Endothelial cell of umbilical vein (primary cell): ENCODE data around the gene RAB28. TPM values are rescaled to one million over a fixed set of nuclear protein-coding genes. Genes with fewer than 3 reads are reported as not detected.

ENCODE experiments used
- BruUV-seq: library from RNA; stranded (reverse); fragments of 400-500 nt; replicated peaks from 2 replicates; lab custom pipeline; 2021; lab: Mats Ljungman, UMichigan
- CTCF ChIA-PET: fragments of 300-600, 350-600 bp; sonication (Branson Sonifier 250); formaldehyde crosslinking; loops from one replicate; lab custom pipeline; 2021; ENCODE audit warnings: antibody characterized with exemption, inconsistent platforms; lab: Charles Lee
- POLR2A ChIA-PET: fragments of 300-600, 350-600 bp; sonication (Branson Sonifier 250); formaldehyde crosslinking; loops from one replicate; lab custom pipeline; 2021; ENCODE audit warnings: antibody characterized with exemption, inconsistent platforms; lab: Charles Lee
- DNase-seq: peaks from one replicate; pipeline ENCODE4 v3.0.0-alpha.2; 2011; ENCODE audit warnings: low read depth, low spot score
- FAIRE-seq: peaks from 2 replicates; lab custom pipeline; 2011; peaks lifted over from hg19 to GRCh38; lab: Jason Lieb, UNC
- H2AFZ ChIP-seq: 2 replicates; pipeline ENCODE4 v1.6.0; 2012; ENCODE audit warnings: low read depth, low read length, control low read depth, inconsistent platforms
- H3K27ac ChIP-seq: 2 replicates; pipeline ENCODE4 v1.5.1; 2011; ENCODE audit warnings: low read depth, mild to moderate bottlenecking, control low read depth, low read length, moderate library complexity; ENCODE audit not compliant: insufficient read depth
- H3K27me3 ChIP-seq, 2 experiments: 2 replicates each; pipeline versions ENCODE4 v1.6.0 to v1.6.1; 2011; ENCODE audit warnings: low read length in 2 of 2, mixed read lengths in 1 of 2; ENCODE audit not compliant: control insufficient read depth in 2 of 2, insufficient read depth in 2 of 2
- H3K36me3 ChIP-seq, 2 experiments: 2 replicates in 1 of 2; 3 replicates in 1 of 2; pipeline ENCODE4 v1.5.1; 2011; ENCODE audit warnings: low read length in 2 of 2, mild to moderate bottlenecking in 1 of 2, moderate library complexity in 1 of 2; ENCODE audit not compliant: control insufficient read depth in 2 of 2, insufficient read depth in 2 of 2; ENCODE audit errors: extremely low read depth in 1 of 2
- H3K4me1 ChIP-seq: 3 replicates; pipeline ENCODE4 v1.5.1; 2011; ENCODE audit warnings: mild to moderate bottlenecking, low read length; ENCODE audit not compliant: control insufficient read depth, insufficient read depth; ENCODE audit errors: extremely low read depth
- H3K4me2 ChIP-seq: 2 replicates; pipeline ENCODE4 v1.6.1; 2011; ENCODE audit warnings: low read length, control low read depth, mixed read lengths; ENCODE audit not compliant: insufficient read depth
- H3K4me3 ChIP-seq, 3 experiments: fragments of 200-600 bp in 1 of 3; sonication (generic), shearing (Covaris generic) in 1 of 3; replicated peaks in 1 of 3; 2 replicates each; pipeline ENCODE4 v1.5.1; 2011 to 2016; ENCODE audit warnings: control low read depth in 3 of 3, low read length in 3 of 3, mild to moderate bottlenecking in 2 of 3, inconsistent platforms in 1 of 3, low read depth in 1 of 3, moderate library complexity in 1 of 3; ENCODE audit not compliant: insufficient read depth in 1 of 3
- H3K79me2 ChIP-seq: 2 replicates; pipeline ENCODE4 v1.6.0; 2012; ENCODE audit warnings: low read length, inconsistent platforms; ENCODE audit not compliant: control insufficient read depth, insufficient read depth
- H3K9ac ChIP-seq: replicated peaks from 2 replicates; pipeline ENCODE3; 2011; ENCODE audit warnings: low read length, control low read depth; ENCODE audit not compliant: insufficient read depth; ENCODE audit errors: extremely low read depth
- H3K9me1 ChIP-seq: replicated peaks from 3 replicates; pipeline ENCODE4 v1.6.0; 2011; ENCODE audit warnings: mild to moderate bottlenecking, low read length; ENCODE audit not compliant: control insufficient read depth, insufficient read depth; ENCODE audit errors: extremely low read depth
- H3K9me3 ChIP-seq: replicated peaks from 2 replicates; pipeline ENCODE4 v1.5.1; 2012; ENCODE audit warnings: low read length, inconsistent platforms; ENCODE audit not compliant: control insufficient read depth, insufficient read depth
- H4K20me1 ChIP-seq: replicated peaks from 2 replicates; pipeline ENCODE3; 2011; ENCODE audit warnings: mild to moderate bottlenecking, low read length; ENCODE audit not compliant: control insufficient read depth, insufficient read depth; ENCODE audit errors: extremely low read depth
- EZH2 ChIP-seq: IDR thresholded peaks from 2 replicates; pipeline ENCODE4 v1.6.1; 2012; ENCODE audit warnings: borderline replicate concordance, low read depth, mild to moderate bottlenecking, moderate library complexity, low read length, inconsistent platforms; ENCODE audit not compliant: severe bottlenecking
- FOS ChIP-seq: IDR thresholded peaks from 2 replicates; pipeline ENCODE4 v1.6.1; 2011; ENCODE audit warnings: mild to moderate bottlenecking, low read length, moderate library complexity, borderline replicate concordance; ENCODE audit not compliant: insufficient read depth
- GATA2 ChIP-seq: IDR thresholded peaks from 2 replicates; pipeline ENCODE4 v1.7.0; 2011; ENCODE audit warnings: low read depth, mild to moderate bottlenecking, moderate library complexity, mixed read lengths, low read length; ENCODE audit not compliant: insufficient read length, insufficient read depth
- JUN ChIP-seq: IDR thresholded peaks from 2 replicates; pipeline ENCODE4 v1.6.1; 2011; ENCODE audit warnings: borderline replicate concordance, low read depth; ENCODE audit not compliant: insufficient read length, insufficient read depth
- MYC ChIP-seq: IDR thresholded peaks from one replicate; pipeline ENCODE4 v1.6.1; 2011; ENCODE audit warnings: mild to moderate bottlenecking, low read depth, low read length
- POLR2A ChIP-seq: IDR thresholded peaks from 2 replicates; pipeline ENCODE4 v1.6.1; 2012; ENCODE audit warnings: low read depth, mild to moderate bottlenecking, control low read depth, low read length
- POLR2AphosphoS5 ChIP-seq: IDR thresholded peaks from 2 replicates; pipeline ENCODE4 v1.6.1; 2012; ENCODE audit warnings: low read depth, mild to moderate bottlenecking, control low read depth, low read length, moderate library complexity; ENCODE audit not compliant: insufficient read depth
- dilution Hi-C: fragments of 300-500 bp; cut with MboI; formaldehyde crosslinking; loops from one replicate; pipeline ENCODE4 v1.15.0; 2019; ENCODE audit warnings: low sequenced_read_pairs; ENCODE audit not compliant: extremely low pct_ligation_motif_present
- intact Hi-C: fragments of 100-400 bp; cut with micrococcal nuclease; formaldehyde crosslinking; loops from one replicate; pipeline ENCODE4 v1.10.0; 2022
- polyA plus RNA-seq, 4 experiments: library from polyadenylated mRNA; depleted of rRNA in 3 of 4; stranded (reverse) in 3 of 4; unstranded in 1 of 4; fragments of >200 nt; gene quantifications; 2 replicates each; pipeline versions ENCODE4 v1.2.1 to v1.2.3, GENCODE V29; 2011 to 2012; ENCODE audit warnings: missing spikeins in 1 of 4
- total RNA-seq: library from RNA; stranded (reverse); gene quantifications from 2 replicates; pipeline ENCODE4 v1.2.3, GENCODE V29; 2021
- TF ChIP-seq, protein P1 (sequence below), 2 donors: IDR thresholded peaks; 1 replicate in 1 of 2; 2 replicates in 1 of 2; pipeline ENCODE4 v1.5.1; 2011; ENCODE audit warnings: low read length in 2 of 2, mild to moderate bottlenecking in 2 of 2, moderate library complexity in 2 of 2, control low read depth in 1 of 2, inconsistent platforms in 1 of 2, low read depth in 1 of 2; ENCODE audit not compliant: insufficient read depth in 1 of 2; ENCODE audit errors: extremely low read depth in 1 of 2
- TF ChIP-seq, protein P2 (sequence below): IDR thresholded peaks from 2 replicates; pipeline ENCODE4 v1.6.1; 2011; ENCODE audit not compliant: insufficient read depth, insufficient read length

Gene RAB28
- total and polyA plus RNA-seq, 2 donors (not counting 3 experiments of a cell fraction or from before 2014, with no cell fraction given): 13.0 to 13.2 TPM

- BruUV-seq: no TSS peak
- Histone ChIP-seq H4K20me1 (no peaks in the 10 kb centered on the region), H3K27me3 (peaks cover 95 to 97% of the 10 kb centered on the region in 2 experiments), H2AFZ (no peak overlapping the region), H3K36me3 (no peaks in the 10 kb centered on the region), H3K4me1 (no peaks in the 10 kb centered on the region), H3K9ac (no peak overlapping the region), H3K9me3 (peaks cover 7% of the 10 kb centered on the region), H3K4me3 (no peak overlapping the region), H3K9me1 (no peaks in the 10 kb centered on the region), H3K4me2 (no peak overlapping the region), H3K27ac (no peak overlapping the region), H3K79me2 (no peaks in the 10 kb centered on the region)
- dilution Hi-C loops (no loop called here), intact Hi-C loops (no loop called here)
- no peak for TF ChIP-seq FOS
- no peak for TF ChIP-seq EZH2
- no peak for TF ChIP-seq POLR2A
- TF ChIP-seq MYC: no peak
- no peak for TF ChIP-seq POLR2AphosphoS5
- TF ChIP-seq, protein P1, sequence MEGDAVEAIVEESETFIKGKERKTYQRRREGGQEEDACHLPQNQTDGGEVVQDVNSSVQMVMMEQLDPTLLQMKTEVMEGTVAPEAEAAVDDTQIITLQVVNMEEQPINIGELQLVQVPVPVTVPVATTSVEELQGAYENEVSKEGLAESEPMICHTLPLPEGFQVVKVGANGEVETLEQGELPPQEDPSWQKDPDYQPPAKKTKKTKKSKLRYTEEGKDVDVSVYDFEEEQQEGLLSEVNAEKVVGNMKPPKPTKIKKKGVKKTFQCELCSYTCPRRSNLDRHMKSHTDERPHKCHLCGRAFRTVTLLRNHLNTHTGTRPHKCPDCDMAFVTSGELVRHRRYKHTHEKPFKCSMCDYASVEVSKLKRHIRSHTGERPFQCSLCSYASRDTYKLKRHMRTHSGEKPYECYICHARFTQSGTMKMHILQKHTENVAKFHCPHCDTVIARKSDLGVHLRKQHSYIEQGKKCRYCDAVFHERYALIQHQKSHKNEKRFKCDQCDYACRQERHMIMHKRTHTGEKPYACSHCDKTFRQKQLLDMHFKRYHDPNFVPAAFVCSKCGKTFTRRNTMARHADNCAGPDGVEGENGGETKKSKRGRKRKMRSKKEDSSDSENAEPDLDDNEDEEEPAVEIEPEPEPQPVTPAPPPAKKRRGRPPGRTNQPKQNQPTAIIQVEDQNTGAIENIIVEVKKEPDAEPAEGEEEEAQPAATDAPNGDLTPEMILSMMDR (IDR thresholded peaks at IDR 0.05; ENCODE audit: extremely low read depth in 1 of 2, insufficient read depth in 1 of 2, low read depth in 1 of 2, low read length in 2 of 2): no peak
- TF ChIP-seq GATA2: no peak
- TF ChIP-seq, protein P2, sequence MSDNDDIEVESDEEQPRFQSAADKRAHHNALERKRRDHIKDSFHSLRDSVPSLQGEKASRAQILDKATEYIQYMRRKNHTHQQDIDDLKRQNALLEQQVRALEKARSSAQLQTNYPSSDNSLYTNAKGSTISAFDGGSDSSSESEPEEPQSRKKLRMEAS: no peak
- no peak for TF ChIP-seq JUN
- no peak for DNase-seq
- POLR2A ChIA-PET: interaction anchor here (0.6 kb wide), 1 partner anchor 11 kb away, joined by 5 read pairs; no protein-coding TSS in a partner anchor
- CTCF ChIA-PET: interaction anchor here (0.7 to 1.8 kb wide), 5 partner anchors 11 to 673 kb away, joined by 3 to 6 read pairs (median 3); partner anchors contain the start of gene NKX3-2
- no peak for FAIRE-seq
These were observed 41.6 kb upstream of the RAB28 start for GRCh38 chr4:13525606-13526281.
